Measurements from ENCODE around the gene PRMT7. TPM values are rescaled to one million over a fixed set of nuclear protein-coding genes. Genes with fewer than 3 reads are reported as not detected.

The PRMT7 gene
- total RNA-seq, 1 experiment from 2014 or later: 156 TPM

- Mint-ChIP-seq H3K4me1 (ENCODE audit: low read depth, unreplicated experiment) (peaks cover 9% of the 10 kb centered on the region), H3K36me3 (ENCODE audit: insufficient read depth, unreplicated experiment) (peaks cover 49% of the 10 kb centered on the region), H3K27ac (ENCODE audit: unreplicated experiment) (no peak overlapping the region), H3K4me3 (ENCODE audit: unreplicated experiment) (no peak overlapping the region), H3K27me3 (ENCODE audit: insufficient read depth, unreplicated experiment) (no peaks in the 10 kb centered on the region), H3K9me3 (ENCODE audit: unreplicated experiment) (no peaks in the 10 kb centered on the region)
- no peak overlapping the region for H3K4me3 ChIP-seq (ENCODE audit: low read depth, low read length)
- POLR2A ChIA-PET: no interaction called here
- BruUV-seq (replicated peaks): no TSS peak
- CTCF ChIA-PET: interaction anchor here (0.8 kb wide), 1 partner anchor 112 kb away, joined by 3 read pairs; no protein-coding TSS in a partner anchor
- intact Hi-C loops (cut with micrococcal nuclease; ENCODE audit: unreplicated experiment): no loop called here
- 0 out of 2 replicates have a peak, but pooled peaks cover 4% of the 10 kb centered on the region for H3K4me1 ChIP-seq
- H3K9me3 ChIP-seq: no peaks in the 10 kb centered on the region
- no peak for TF ChIP-seq CTCF (IDR thresholded peaks at IDR 0.05; ENCODE audit: insufficient read depth in 1 of 2, low read depth in 1 of 2, low read length in 1 of 2, severe bottlenecking in 1 of 2, unreplicated experiment in 1 of 2)
- no peaks in the 10 kb centered on the region for H3K27me3 ChIP-seq (replicated peaks; ENCODE audit: control insufficient read depth, insufficient read depth, low read length)
- H3K36me3 ChIP-seq (ENCODE audit: control insufficient read depth, insufficient read depth, low read length): no peaks in the 10 kb centered on the region
- DNase-seq: no peak
These were observed 59.1 kb downstream of the PRMT7 start for GRCh38 chr16:68369697-68370580.

- peaks cover 42% of the 10 kb centered on the region for H3K36me3 Mint-ChIP-seq (ENCODE audit: insufficient read depth, unreplicated experiment)
- ChIA-PET CTCF (no interaction called here), POLR2A (no interaction called here)
- DNase-seq: no peak
- no peak overlapping the region for H3K27ac Mint-ChIP-seq (ENCODE audit: unreplicated experiment)
- no peak for TF ChIP-seq CTCF (IDR thresholded peaks at IDR 0.05; ENCODE audit: insufficient read depth in 1 of 2, low read depth in 1 of 2, low read length in 1 of 2, severe bottlenecking in 1 of 2, unreplicated experiment in 1 of 2)
- H3K27me3 ChIP-seq (replicated peaks; ENCODE audit: control insufficient read depth, insufficient read depth, low read length): no peaks in the 10 kb centered on the region
- 0 out of 2 replicates have a peak, but pooled peaks cover 4% of the 10 kb centered on the region for H3K4me1 ChIP-seq
- no peaks in the 10 kb centered on the region for H3K9me3 ChIP-seq
- H3K27me3 Mint-ChIP-seq (ENCODE audit: insufficient read depth, unreplicated experiment): no peaks in the 10 kb centered on the region
- no peak overlapping the region for H3K4me3 Mint-ChIP-seq (ENCODE audit: unreplicated experiment)
- H3K4me1 Mint-ChIP-seq (ENCODE audit: low read depth, unreplicated experiment): peaks cover 12% of the 10 kb centered on the region
- no peaks in the 10 kb centered on the region for H3K36me3 ChIP-seq (ENCODE audit: control insufficient read depth, insufficient read depth, low read length)
- no peak overlapping the region for H3K4me3 ChIP-seq (ENCODE audit: low read depth, low read length)
- intact Hi-C loops (cut with micrococcal nuclease; ENCODE audit: unreplicated experiment): no loop called here
- H3K9me3 Mint-ChIP-seq (ENCODE audit: unreplicated experiment): no peaks in the 10 kb centered on the region
- BruUV-seq (replicated peaks): no TSS peak
These were observed 59.9 kb downstream of the PRMT7 start for GRCh38 chr16:68370581-68371275.

- no peak for TF ChIP-seq CTCF (IDR thresholded peaks at IDR 0.05; ENCODE audit: insufficient read depth in 1 of 2, low read depth in 1 of 2, low read length in 1 of 2, severe bottlenecking in 1 of 2, unreplicated experiment in 1 of 2)
- Histone ChIP-seq H3K4me1 (0 out of 2 replicates have a peak, but pooled peaks cover 4% of the 10 kb centered on the region), H3K9me3 (no peaks in the 10 kb centered on the region), H3K4me3 (ENCODE audit: low read depth, low read length) (no peak overlapping the region), H3K36me3 (ENCODE audit: control insufficient read depth, insufficient read depth, low read length) (no peaks in the 10 kb centered on the region), H3K27me3 (replicated peaks; ENCODE audit: control insufficient read depth, insufficient read depth, low read length) (no peaks in the 10 kb centered on the region)
- H3K9me3 Mint-ChIP-seq (ENCODE audit: unreplicated experiment): no peaks in the 10 kb centered on the region
- peaks cover 36% of the 10 kb centered on the region for H3K36me3 Mint-ChIP-seq (ENCODE audit: insufficient read depth, unreplicated experiment)
- no peaks in the 10 kb centered on the region for H3K27me3 Mint-ChIP-seq (ENCODE audit: insufficient read depth, unreplicated experiment)
- intact Hi-C loops (cut with micrococcal nuclease; ENCODE audit: unreplicated experiment): no loop called here
- CTCF ChIA-PET: no interaction called here
- BruUV-seq (replicated peaks): no TSS peak
- H3K27ac Mint-ChIP-seq (ENCODE audit: unreplicated experiment): no peak overlapping the region
- no peak overlapping the region for H3K4me3 Mint-ChIP-seq (ENCODE audit: unreplicated experiment)
- DNase-seq: no peak
- POLR2A ChIA-PET: no interaction called here
- H3K4me1 Mint-ChIP-seq (ENCODE audit: low read depth, unreplicated experiment): peaks cover 12% of the 10 kb centered on the region
These were observed 60.4 kb downstream of the PRMT7 start for GRCh38 chr16:68371276-68371651.

All from Caco-2 (cell line).